MCF 10A (cell line): Measurements from ENCODE around the gene KHSRP. TPM values are rescaled to one million over a fixed set of nuclear protein-coding genes. Genes with fewer than 3 reads are reported as not detected.

Experiments used
- BruUV-seq: library from RNA; stranded (reverse); fragments of 400-500 nt; replicated peaks from 2 replicates; lab custom pipeline; 2021; lab: Mats Ljungman, UMichigan
- CTCF ChIA-PET: fragments of 300-600 bp; sonication (Branson Sonifier 250); formaldehyde crosslinking; extraction: SDS; loops from one replicate; lab custom pipeline; 2021; ENCODE audit warnings: antibody characterized with exemption, inconsistent platforms; lab: Yijun Ruan, JAX
- POLR2A ChIA-PET: fragments of 300-600, 350-650 bp; sonication (Branson Sonifier 250); formaldehyde crosslinking; extraction: SDS; loops from one replicate; lab custom pipeline; 2020; ENCODE audit warnings: antibody characterized with exemption, inconsistent platforms; lab: Yijun Ruan, JAX
- DNase-seq: peaks from one replicate; pipeline ENCODE4 v3.0.0-alpha.2; 2018; ENCODE audit not compliant: unreplicated experiment
- H3K27ac Mint-ChIP-seq: one replicate; pipeline ENCODE4 v1.8.0; 2022; ENCODE audit warnings: mild to moderate bottlenecking, low read depth, mixed read lengths; ENCODE audit not compliant: unreplicated experiment
- H3K27me3 Mint-ChIP-seq: one replicate; pipeline ENCODE4 v1.8.0; 2022; ENCODE audit warnings: mixed read lengths; ENCODE audit not compliant: insufficient read depth, unreplicated experiment
- H3K36me3 Mint-ChIP-seq: one replicate; pipeline ENCODE4 v1.8.0; 2022; ENCODE audit warnings: mild to moderate bottlenecking, moderate library complexity, mixed read lengths; ENCODE audit not compliant: insufficient read depth, unreplicated experiment
- H3K4me1 Mint-ChIP-seq: one replicate; pipeline ENCODE4 v1.8.0; 2022; ENCODE audit warnings: mixed read lengths; ENCODE audit not compliant: insufficient read depth, unreplicated experiment
- H3K4me3 Mint-ChIP-seq: one replicate; pipeline ENCODE4 v1.8.0; 2022; ENCODE audit warnings: mild to moderate bottlenecking, moderate library complexity, mixed read lengths; ENCODE audit not compliant: unreplicated experiment
- H3K9me3 Mint-ChIP-seq: one replicate; pipeline ENCODE4 v1.8.0; 2022; ENCODE audit warnings: mixed read lengths; ENCODE audit not compliant: unreplicated experiment
- intact Hi-C: fragments of 100-400 bp; cut with micrococcal nuclease; formaldehyde crosslinking; loops from 2 replicates; pipeline ENCODE4 v1.14.1; 2022
- total RNA-seq: library from RNA; stranded (reverse); gene quantifications from 2 replicates; pipeline ENCODE4 v1.2.3, GENCODE V29; 2022
- TF ChIP-seq, protein P1 (sequence below): fragments of 200-600 bp; IDR thresholded peaks from one replicate; pipeline ENCODE4 v1.8.0; 2022; ENCODE audit warnings: antibody characterized with exemption, mild to moderate bottlenecking; ENCODE audit not compliant: unreplicated experiment

The KHSRP gene
- total RNA-seq, 1 experiment from 2014 or later: 278 TPM

- Mint-ChIP-seq H3K9me3 (no peaks in the 10 kb centered on the region), H3K4me1 (peaks cover 19% of the 10 kb centered on the region), H3K4me3 (peak overlapping the region; percentile 90), H3K27ac (no peak overlapping the region), H3K36me3 (peaks cover 45% of the 10 kb centered on the region), H3K27me3 (no peaks in the 10 kb centered on the region)
- TF ChIP-seq, protein P1, sequence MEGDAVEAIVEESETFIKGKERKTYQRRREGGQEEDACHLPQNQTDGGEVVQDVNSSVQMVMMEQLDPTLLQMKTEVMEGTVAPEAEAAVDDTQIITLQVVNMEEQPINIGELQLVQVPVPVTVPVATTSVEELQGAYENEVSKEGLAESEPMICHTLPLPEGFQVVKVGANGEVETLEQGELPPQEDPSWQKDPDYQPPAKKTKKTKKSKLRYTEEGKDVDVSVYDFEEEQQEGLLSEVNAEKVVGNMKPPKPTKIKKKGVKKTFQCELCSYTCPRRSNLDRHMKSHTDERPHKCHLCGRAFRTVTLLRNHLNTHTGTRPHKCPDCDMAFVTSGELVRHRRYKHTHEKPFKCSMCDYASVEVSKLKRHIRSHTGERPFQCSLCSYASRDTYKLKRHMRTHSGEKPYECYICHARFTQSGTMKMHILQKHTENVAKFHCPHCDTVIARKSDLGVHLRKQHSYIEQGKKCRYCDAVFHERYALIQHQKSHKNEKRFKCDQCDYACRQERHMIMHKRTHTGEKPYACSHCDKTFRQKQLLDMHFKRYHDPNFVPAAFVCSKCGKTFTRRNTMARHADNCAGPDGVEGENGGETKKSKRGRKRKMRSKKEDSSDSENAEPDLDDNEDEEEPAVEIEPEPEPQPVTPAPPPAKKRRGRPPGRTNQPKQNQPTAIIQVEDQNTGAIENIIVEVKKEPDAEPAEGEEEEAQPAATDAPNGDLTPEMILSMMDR: no peak
- intact Hi-C loops: no loop called here
- BruUV-seq: TSS peak; percentile 64
- ChIA-PET CTCF (no interaction called here), POLR2A (interaction anchor here (0.7 to 2.5 kb wide), 3 partner anchors 19 to 282 kb away, joined by 3 to 13 read pairs (median 6); partner anchors contain the start of gene GTF2F1)
- no peak for DNase-seq
These were observed 50.4 kb downstream of the KHSRP start for GRCh38 chr19:6374161-6374709.

DNA sequence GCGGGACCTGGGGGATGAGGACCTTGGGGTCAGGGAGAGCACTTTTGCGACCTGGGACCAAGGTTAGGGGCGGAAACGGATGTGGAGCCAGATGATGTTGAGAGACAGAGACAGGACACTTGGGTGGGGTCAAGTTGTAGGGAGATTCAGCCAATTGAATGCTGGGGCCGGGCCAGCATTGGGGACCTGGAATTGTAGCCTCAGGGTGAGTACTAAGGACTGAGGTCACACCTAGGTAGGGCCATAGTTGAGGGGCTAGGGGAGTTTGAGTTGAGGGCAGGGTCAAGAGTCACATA is 50.9 kb downstream of the KHSRP start:
- no peak for DNase-seq
- peaks cover 20% of the 10 kb centered on the region for H3K4me1 Mint-ChIP-seq
- no TSS peak for BruUV-seq
- H3K27me3 Mint-ChIP-seq: no peaks in the 10 kb centered on the region
- TF ChIP-seq, protein P1: no peak
- CTCF ChIA-PET: no interaction called here
- H3K9me3 Mint-ChIP-seq: no peaks in the 10 kb centered on the region
- POLR2A ChIA-PET: interaction anchor here (0.6 to 2.5 kb wide), 4 partner anchors 19 to 282 kb away, joined by 3 to 13 read pairs (median 4); partner anchors contain the start of gene GTF2F1
- peak overlapping the region; percentile 90 for H3K4me3 Mint-ChIP-seq
- H3K36me3 Mint-ChIP-seq: peaks cover 44% of the 10 kb centered on the region
- H3K27ac Mint-ChIP-seq: peak overlapping the region; percentile 81
- intact Hi-C loops: no loop called here

DNA sequence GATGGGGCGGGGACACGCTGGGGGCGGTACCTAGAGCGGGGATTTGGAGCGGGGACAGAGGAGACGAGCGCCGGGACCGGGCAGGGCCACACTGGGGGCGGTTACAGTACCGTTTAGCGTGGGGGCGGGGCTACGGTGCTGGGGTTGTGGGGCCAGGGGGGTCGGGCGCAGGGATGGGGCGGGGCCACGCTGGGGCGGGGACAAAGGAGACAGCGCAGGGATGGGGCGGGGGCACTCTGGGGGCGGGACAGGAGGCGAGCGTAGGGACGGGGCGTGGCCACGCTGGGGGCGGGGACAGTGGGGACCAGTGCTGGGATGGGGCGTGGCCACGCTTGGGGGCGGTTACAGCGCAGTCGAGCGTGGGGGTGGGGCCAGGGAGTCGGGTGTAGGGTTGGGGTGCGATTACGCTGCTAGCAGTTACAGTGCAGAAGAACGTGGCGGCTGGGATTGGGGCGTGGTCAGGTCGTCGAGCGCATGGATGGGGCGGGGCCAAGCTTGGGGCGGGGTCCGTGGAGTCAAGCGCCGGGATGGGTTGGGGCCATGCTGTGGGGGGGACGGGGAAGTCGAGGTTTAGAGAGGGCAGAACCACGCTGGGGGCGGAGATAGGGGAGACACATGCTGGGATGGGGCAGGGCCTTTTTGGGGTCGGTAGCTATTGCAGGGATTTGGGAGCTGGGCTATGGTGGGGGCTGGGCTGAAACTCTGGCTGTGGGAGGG is 51.4 kb downstream of the KHSRP start:
- DNase-seq: peak; percentile 97
- intact Hi-C loops: no loop called here
- TF ChIP-seq, protein P1: no peak
- peak overlapping the region; percentile 81 for H3K27ac Mint-ChIP-seq
- ChIA-PET CTCF (interaction anchor here (1.3 kb wide), 1 partner anchor 9 kb away, joined by 3 read pairs; no protein-coding TSS in a partner anchor), POLR2A (interaction anchor here (0.6 to 2.5 kb wide), 11 partner anchors 9 to 281 kb away, joined by 3 to 17 read pairs (median 3); partner anchors contain the start of genes CLPP and GTF2F1)
- H3K9me3 Mint-ChIP-seq: no peaks in the 10 kb centered on the region
- H3K36me3 Mint-ChIP-seq: peaks cover 42% of the 10 kb centered on the region
- peaks cover 20% of the 10 kb centered on the region for H3K4me1 Mint-ChIP-seq
- H3K27me3 Mint-ChIP-seq: no peaks in the 10 kb centered on the region
- H3K4me3 Mint-ChIP-seq: peak overlapping the region; percentile 90
- BruUV-seq: no TSS peak

DNA sequence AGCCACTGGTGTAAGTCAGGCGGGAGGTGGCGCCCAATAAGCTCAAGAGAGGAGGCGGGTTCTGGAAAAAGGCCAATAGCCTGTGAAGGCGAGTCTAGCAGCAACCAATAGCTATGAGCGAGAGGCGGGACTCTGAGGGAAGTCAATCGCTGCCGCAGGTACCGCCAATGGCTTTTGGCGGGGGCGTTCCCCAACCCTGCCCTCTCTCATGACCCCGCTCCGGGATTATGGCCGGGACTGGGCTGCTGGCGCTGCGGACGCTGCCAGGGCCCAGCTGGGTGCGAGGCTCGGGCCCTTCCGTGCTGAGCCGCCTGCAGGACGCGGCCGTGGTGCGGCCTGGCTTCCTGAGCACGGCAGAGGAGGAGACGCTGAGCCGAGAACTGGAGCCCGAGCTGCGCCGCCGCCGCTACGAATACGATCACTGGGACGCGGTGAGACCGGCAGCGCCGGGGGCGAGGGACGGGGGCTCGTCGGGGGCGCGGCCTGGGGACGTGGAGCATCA is 52.0 kb downstream of the KHSRP start, which contains the start of gene ALKBH7:
TSS of gene ALKBH7 (plus strand) at position 201 of the 502 bp plus-strand sequence. CDS start at position 228, 27 bp downstream.
- ChIA-PET CTCF (interaction anchor here (0.6 to 1.3 kb wide), 3 partner anchors 9 to 1308 kb away, joined by 3 to 4 read pairs (median 3); partner anchors contain the start of gene TRAPPC5), POLR2A (interaction anchor here (0.6 to 2.5 kb wide), 16 partner anchors 9 to 696 kb away, joined by 3 to 17 read pairs (median 4); partner anchors contain the start of genes CLPP, GTF2F1, KHSRP and SLC25A23)
- Mint-ChIP-seq H3K27me3 (no peaks in the 10 kb centered on the region), H3K9me3 (no peaks in the 10 kb centered on the region), H3K4me3 (peak within 1 kb of the TSS; percentile 90), H3K27ac (peak within 1 kb of the TSS; percentile 81), H3K4me1 (peaks cover 20% of the 10 kb centered on the region), H3K36me3 (peaks cover 43% of the 10 kb centered on the region)
- intact Hi-C loops: no loop called here
- TF ChIP-seq, protein P1: no peak
- peak; percentile 100 for DNase-seq
- BruUV-seq: no TSS peak
